T1000 (cell line): Measurements from ENCODE around the gene ZNF724.

Experiments
- DNase-seq: peaks from one replicate; lab custom pipeline; 2025; ENCODE audit warnings: mixed read lengths; lab: John Stamatoyannopoulos, UW

Gene ZNF724

DNA sequence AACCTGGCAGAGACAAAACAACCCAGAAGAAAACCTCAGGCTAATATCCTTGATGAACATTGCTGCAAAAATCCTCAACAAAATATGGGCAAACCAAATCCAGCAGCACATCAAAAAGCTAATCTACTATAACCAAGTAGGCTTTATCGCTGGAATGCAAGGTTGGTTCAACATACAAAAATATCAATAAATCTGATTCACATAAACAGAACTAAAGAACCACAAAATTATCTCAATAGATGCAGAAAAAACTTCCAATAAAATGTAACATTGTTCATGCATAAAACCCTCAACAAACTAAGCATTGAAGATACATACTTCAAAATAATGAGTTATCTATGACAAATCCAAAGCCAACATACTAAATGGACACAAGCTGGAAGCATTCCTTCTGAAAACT is 8.8 kb downstream of the ZNF724 start:
- no peak for DNase-seq

- no peak for DNase-seq
These were observed 27.1 kb downstream of the ZNF724 start for GRCh38 chr19:23222998-23223652.

GRCh38 chr19:23203841-23204344 is 46.3 kb downstream of the ZNF724 start:
- DNase-seq = no peak

DNA sequence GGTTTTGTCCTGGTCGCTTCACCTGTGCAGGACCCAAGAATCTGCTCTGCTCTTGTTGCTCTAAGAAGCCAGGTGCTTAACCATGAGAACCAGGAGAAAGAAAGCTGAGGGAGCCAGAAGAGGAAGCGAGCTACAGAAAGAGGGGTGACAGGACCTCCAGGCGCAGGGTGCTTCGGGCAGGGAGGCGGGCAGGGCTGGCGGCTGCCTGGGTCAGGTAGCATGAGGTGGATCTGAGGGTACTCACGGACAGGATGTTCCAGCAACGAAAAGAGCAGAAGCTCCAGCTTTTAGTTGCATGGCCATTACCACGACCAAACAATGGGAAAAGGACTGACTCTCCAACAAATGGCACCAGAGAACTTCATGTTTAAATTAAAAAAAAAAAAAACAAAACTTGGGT is 59.9 kb downstream of the ZNF724 start:
- DNase-seq = no peak

DNA sequence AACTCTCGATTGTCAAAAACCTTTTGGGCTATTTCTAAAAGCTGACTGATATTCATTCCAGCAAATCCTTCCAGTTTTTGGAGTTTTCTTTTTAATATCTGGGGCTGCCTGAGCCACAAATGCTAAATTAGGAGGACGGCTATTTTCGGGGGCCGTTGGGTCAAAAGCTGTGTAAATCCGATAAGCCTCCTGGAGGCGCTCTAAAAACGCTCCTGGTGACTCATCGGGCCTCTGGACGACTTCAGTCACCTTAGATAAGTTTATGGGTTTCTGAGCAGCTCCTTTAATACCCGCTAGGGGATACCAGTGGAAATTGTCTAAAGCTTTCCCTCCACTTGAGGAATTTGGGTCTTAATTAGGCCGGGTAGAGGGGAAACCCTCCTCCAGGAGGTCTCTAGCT is 66.9 kb downstream of the ZNF724 start:
- no peak for DNase-seq
